Astrocyte (in vitro differentiated cells and primary cell): ENCODE data around the gene CILP. TPM values are rescaled to one million over a fixed set of nuclear protein-coding genes. Genes with fewer than 3 reads are reported as not detected.

ENCODE experiments used
- DNase-seq: peaks from one replicate; pipeline ENCODE4 v3.0.0-alpha.2; 2010; ENCODE audit warnings: low read depth
- FAIRE-seq: peaks from 2 replicates; lab custom pipeline; 2011; peaks lifted over from hg19 to GRCh38; lab: Jason Lieb, UNC
- H2AFZ ChIP-seq: 2 replicates; pipeline ENCODE4 v1.6.0; 2012; ENCODE audit warnings: low read depth, low read length, inconsistent platforms
- H3K27ac ChIP-seq: 2 replicates; pipeline ENCODE4 v1.5.1; 2011; ENCODE audit warnings: low read depth, low read length, inconsistent platforms
- H3K27me3 ChIP-seq: 2 replicates; pipeline ENCODE4 v1.6.0; 2011; ENCODE audit warnings: low read length, inconsistent platforms; ENCODE audit not compliant: insufficient read depth
- H3K36me3 ChIP-seq: 2 replicates; pipeline ENCODE4 v1.5.1; 2011; ENCODE audit warnings: low read length, inconsistent platforms; ENCODE audit not compliant: insufficient read depth
- H3K4me1 ChIP-seq: 2 replicates; pipeline ENCODE4 v1.5.1; 2011; ENCODE audit warnings: low read length, inconsistent platforms; ENCODE audit not compliant: insufficient read depth
- H3K4me2 ChIP-seq: 2 replicates; pipeline ENCODE4 v1.6.0; 2012; ENCODE audit warnings: low read length, inconsistent platforms
- H3K4me3 ChIP-seq: 2 replicates; pipeline ENCODE4 v1.5.1; 2011; ENCODE audit warnings: low read depth, mild to moderate bottlenecking, low read length, inconsistent platforms; ENCODE audit not compliant: insufficient read depth
- H3K79me2 ChIP-seq: 2 replicates; pipeline ENCODE4 v1.6.0; 2012; ENCODE audit warnings: mild to moderate bottlenecking, low read length, inconsistent platforms; ENCODE audit not compliant: insufficient read depth
- H3K9ac ChIP-seq: 2 replicates; pipeline ENCODE4 v1.6.0; 2012; ENCODE audit warnings: mild to moderate bottlenecking, low read length, inconsistent platforms
- H3K9me3 ChIP-seq: 2 replicates; pipeline ENCODE4 v1.5.1; 2012; ENCODE audit warnings: low read depth, mild to moderate bottlenecking, low read length, inconsistent platforms; ENCODE audit not compliant: insufficient read depth
- H4K20me1 ChIP-seq: 2 replicates; pipeline ENCODE4 v1.6.0; 2012; ENCODE audit warnings: low read length, inconsistent platforms; ENCODE audit not compliant: insufficient read depth
- H3K27ac Mint-ChIP-seq: one replicate; pipeline ENCODE4 v1.8.0; 2021; ENCODE audit warnings: mild to moderate bottlenecking, mixed read lengths; ENCODE audit not compliant: unreplicated experiment
- H3K27me3 Mint-ChIP-seq: one replicate; pipeline ENCODE4 v1.8.0; 2021; ENCODE audit warnings: low read depth, mixed read lengths; ENCODE audit not compliant: unreplicated experiment
- H3K36me3 Mint-ChIP-seq: one replicate; pipeline ENCODE4 v1.8.0; 2021; ENCODE audit warnings: low read depth, mixed read lengths; ENCODE audit not compliant: unreplicated experiment
- H3K4me1 Mint-ChIP-seq: one replicate; pipeline ENCODE4 v1.8.0; 2021; ENCODE audit warnings: low read depth, mixed read lengths; ENCODE audit not compliant: unreplicated experiment
- H3K4me3 Mint-ChIP-seq: one replicate; pipeline ENCODE4 v1.8.0; 2021; ENCODE audit warnings: mild to moderate bottlenecking, moderate library complexity, mixed read lengths; ENCODE audit not compliant: unreplicated experiment
- H3K9me3 Mint-ChIP-seq: one replicate; pipeline ENCODE4 v1.8.0; 2021; ENCODE audit warnings: mild to moderate bottlenecking, mixed read lengths; ENCODE audit not compliant: unreplicated experiment
- CTCF ChIP-seq: IDR thresholded peaks from 2 replicates; pipeline ENCODE4 v1.5.1; 2011; ENCODE audit warnings: low read depth, mild to moderate bottlenecking, inconsistent platforms, low read length, moderate library complexity; ENCODE audit not compliant: insufficient read depth
- EZH2 ChIP-seq: IDR thresholded peaks from 2 replicates; pipeline ENCODE4 v1.6.1; 2012; ENCODE audit warnings: mild to moderate bottlenecking, low read length, inconsistent platforms; ENCODE audit not compliant: insufficient read depth
- total RNA-seq: library from RNA; stranded (reverse); gene quantifications from 2 replicates; pipeline ENCODE4 v1.2.1, GENCODE V29; 2021

CILP gene
- total RNA-seq, 1 donor from 2014 or later, result 1.1 TPM

- H4K20me1 ChIP-seq, result no peaks in the 10 kb centered on the region
- no peak overlapping the region for H3K9ac ChIP-seq
- Mint-ChIP-seq H3K9me3 (no peaks in the 10 kb centered on the region), H3K27ac (no peak overlapping the region), H3K36me3 (peaks cover 9% of the 10 kb centered on the region), H3K4me3 (no peak overlapping the region), H3K4me1 (peaks cover 2% of the 10 kb centered on the region), H3K27me3 (peaks cover 2% of the 10 kb centered on the region)
- no peak for FAIRE-seq
- H3K4me1 ChIP-seq, result no peaks in the 10 kb centered on the region
- no peak overlapping the region for H2AFZ ChIP-seq
- no peak overlapping the region for H3K4me3 ChIP-seq
- H3K27ac ChIP-seq, result no peak overlapping the region
- H3K4me2 ChIP-seq, result no peak overlapping the region
- no peaks in the 10 kb centered on the region for H3K27me3 ChIP-seq
- peaks cover 7% of the 10 kb centered on the region for H3K36me3 ChIP-seq
- H3K9me3 ChIP-seq, result no peaks in the 10 kb centered on the region
- DNase-seq, result no peak
- TF ChIP-seq EZH2, result no peak
- no peak for TF ChIP-seq CTCF
- no peaks in the 10 kb centered on the region for H3K79me2 ChIP-seq
Measured at GRCh38 chr15:65254758-65255157, 43.5 kb upstream of the CILP start.

- no peak overlapping the region for H2AFZ ChIP-seq
- DNase-seq, result no peak
- H3K27ac ChIP-seq, result no peak overlapping the region
- no peak overlapping the region for H3K27ac Mint-ChIP-seq
- peaks cover 7% of the 10 kb centered on the region for H3K36me3 ChIP-seq
- no peak overlapping the region for H3K4me2 ChIP-seq
- H3K4me1 ChIP-seq, result no peaks in the 10 kb centered on the region
- H3K27me3 Mint-ChIP-seq, result peaks cover 2% of the 10 kb centered on the region
- FAIRE-seq, result no peak
- TF ChIP-seq CTCF, result no peak
- no peak for TF ChIP-seq EZH2
- peaks cover 5% of the 10 kb centered on the region for H3K4me1 Mint-ChIP-seq
- no peak overlapping the region for H3K4me3 ChIP-seq
- no peaks in the 10 kb centered on the region for H3K27me3 ChIP-seq
- no peaks in the 10 kb centered on the region for H3K79me2 ChIP-seq
- H4K20me1 ChIP-seq, result no peaks in the 10 kb centered on the region
- H3K9ac ChIP-seq, result no peak overlapping the region
- no peak overlapping the region for H3K4me3 Mint-ChIP-seq
- no peaks in the 10 kb centered on the region for H3K9me3 ChIP-seq
- H3K9me3 Mint-ChIP-seq, result no peaks in the 10 kb centered on the region
- peaks cover 5% of the 10 kb centered on the region for H3K36me3 Mint-ChIP-seq
Measured at GRCh38 chr15:65254356-65254755, 43.1 kb upstream of the CILP start.

GRCh38 chr15:65249641-65250040 lies 38.4 kb upstream of the CILP start:
- Mint-ChIP-seq H3K9me3 (no peaks in the 10 kb centered on the region), H3K4me3 (no peak overlapping the region), H3K27me3 (no peaks in the 10 kb centered on the region), H3K36me3 (peaks cover 9% of the 10 kb centered on the region), H3K27ac (no peak overlapping the region), H3K4me1 (peaks cover 29% of the 10 kb centered on the region)
- Histone ChIP-seq H3K27me3 (no peaks in the 10 kb centered on the region), H3K4me2 (no peak overlapping the region), H2AFZ (no peak overlapping the region), H3K9ac (no peak overlapping the region), H3K4me1 (peaks cover 6% of the 10 kb centered on the region), H3K4me3 (no peak overlapping the region), H3K9me3 (no peaks in the 10 kb centered on the region), H3K79me2 (no peaks in the 10 kb centered on the region), H3K36me3 (no peaks in the 10 kb centered on the region), H3K27ac (no peak overlapping the region), H4K20me1 (no peaks in the 10 kb centered on the region)
- no peak for TF ChIP-seq EZH2
- no peak for DNase-seq
- no peak for FAIRE-seq
